ENCODE measurements around the gene F5. TPM values are rescaled to one million over a fixed set of nuclear protein-coding genes. Genes with fewer than 3 reads are reported as not detected.

F5 gene
- total and polyA plus RNA-seq, 9 of the 15 experiments (the other 6 are each of a cell fraction or from before 2014, with no cell fraction given), result 0.03 to 0.13 TPM; not detected in 7

- TF ChIP-seq, protein P1, sequence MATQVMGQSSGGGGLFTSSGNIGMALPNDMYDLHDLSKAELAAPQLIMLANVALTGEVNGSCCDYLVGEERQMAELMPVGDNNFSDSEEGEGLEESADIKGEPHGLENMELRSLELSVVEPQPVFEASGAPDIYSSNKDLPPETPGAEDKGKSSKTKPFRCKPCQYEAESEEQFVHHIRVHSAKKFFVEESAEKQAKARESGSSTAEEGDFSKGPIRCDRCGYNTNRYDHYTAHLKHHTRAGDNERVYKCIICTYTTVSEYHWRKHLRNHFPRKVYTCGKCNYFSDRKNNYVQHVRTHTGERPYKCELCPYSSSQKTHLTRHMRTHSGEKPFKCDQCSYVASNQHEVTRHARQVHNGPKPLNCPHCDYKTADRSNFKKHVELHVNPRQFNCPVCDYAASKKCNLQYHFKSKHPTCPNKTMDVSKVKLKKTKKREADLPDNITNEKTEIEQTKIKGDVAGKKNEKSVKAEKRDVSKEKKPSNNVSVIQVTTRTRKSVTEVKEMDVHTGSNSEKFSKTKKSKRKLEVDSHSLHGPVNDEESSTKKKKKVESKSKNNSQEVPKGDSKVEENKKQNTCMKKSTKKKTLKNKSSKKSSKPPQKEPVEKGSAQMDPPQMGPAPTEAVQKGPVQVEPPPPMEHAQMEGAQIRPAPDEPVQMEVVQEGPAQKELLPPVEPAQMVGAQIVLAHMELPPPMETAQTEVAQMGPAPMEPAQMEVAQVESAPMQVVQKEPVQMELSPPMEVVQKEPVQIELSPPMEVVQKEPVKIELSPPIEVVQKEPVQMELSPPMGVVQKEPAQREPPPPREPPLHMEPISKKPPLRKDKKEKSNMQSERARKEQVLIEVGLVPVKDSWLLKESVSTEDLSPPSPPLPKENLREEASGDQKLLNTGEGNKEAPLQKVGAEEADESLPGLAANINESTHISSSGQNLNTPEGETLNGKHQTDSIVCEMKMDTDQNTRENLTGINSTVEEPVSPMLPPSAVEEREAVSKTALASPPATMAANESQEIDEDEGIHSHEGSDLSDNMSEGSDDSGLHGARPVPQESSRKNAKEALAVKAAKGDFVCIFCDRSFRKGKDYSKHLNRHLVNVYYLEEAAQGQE (IDR thresholded peaks at IDR 0.05; ENCODE audit: borderline replicate concordance), result peak; percentile 36; the same call in 1 of the 2 replicates
- TF ChIP-seq, protein P1 (CRISPR knock-in tag; IDR thresholded peaks at IDR 0.05; ENCODE audit: low read depth), result no peak
- TF ChIP-seq CTCF (IDR thresholded peaks at IDR 0.05 in 2 of 3, conservative IDR thresholded peaks at IDR 0.05 in 1 of 3; ENCODE audit: insufficient read depth in 2 of 3, low read depth in 1 of 3, low read length in 3 of 3) (peak; percentile 58 to 73 (median 64)), RBM25 (IDR thresholded peaks at IDR 0.05; ENCODE audit: low read depth, low read length, severe bottlenecking) (peak; percentile 74), ZNF589 (CRISPR knock-in tag; IDR thresholded peaks at IDR 0.05; ENCODE audit: low read depth) (no peak), ZFP36 (IDR thresholded peaks at IDR 0.05; ENCODE audit: low read depth, low read length, partially characterized antibody) (peak; percentile 49), MTA2 (IDR thresholded peaks at IDR 0.05; ENCODE audit: low read depth) (no peak), NCOA6 (IDR thresholded peaks at IDR 0.05) (no peak), POLR2AphosphoS5 (IDR thresholded peaks at IDR 0.05; ENCODE audit: control insufficient read depth, insufficient read depth, low read depth, low read length) (no peak)
- TF ChIP-seq, protein P2, sequence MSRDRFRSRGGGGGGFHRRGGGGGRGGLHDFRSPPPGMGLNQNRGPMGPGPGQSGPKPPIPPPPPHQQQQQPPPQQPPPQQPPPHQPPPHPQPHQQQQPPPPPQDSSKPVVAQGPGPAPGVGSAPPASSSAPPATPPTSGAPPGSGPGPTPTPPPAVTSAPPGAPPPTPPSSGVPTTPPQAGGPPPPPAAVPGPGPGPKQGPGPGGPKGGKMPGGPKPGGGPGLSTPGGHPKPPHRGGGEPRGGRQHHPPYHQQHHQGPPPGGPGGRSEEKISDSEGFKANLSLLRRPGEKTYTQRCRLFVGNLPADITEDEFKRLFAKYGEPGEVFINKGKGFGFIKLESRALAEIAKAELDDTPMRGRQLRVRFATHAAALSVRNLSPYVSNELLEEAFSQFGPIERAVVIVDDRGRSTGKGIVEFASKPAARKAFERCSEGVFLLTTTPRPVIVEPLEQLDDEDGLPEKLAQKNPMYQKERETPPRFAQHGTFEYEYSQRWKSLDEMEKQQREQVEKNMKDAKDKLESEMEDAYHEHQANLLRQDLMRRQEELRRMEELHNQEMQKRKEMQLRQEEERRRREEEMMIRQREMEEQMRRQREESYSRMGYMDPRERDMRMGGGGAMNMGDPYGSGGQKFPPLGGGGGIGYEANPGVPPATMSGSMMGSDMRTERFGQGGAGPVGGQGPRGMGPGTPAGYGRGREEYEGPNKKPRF (IDR thresholded peaks at IDR 0.05; ENCODE audit: low read depth, low read length), result no peak
- TF ChIP-seq, protein P3, sequence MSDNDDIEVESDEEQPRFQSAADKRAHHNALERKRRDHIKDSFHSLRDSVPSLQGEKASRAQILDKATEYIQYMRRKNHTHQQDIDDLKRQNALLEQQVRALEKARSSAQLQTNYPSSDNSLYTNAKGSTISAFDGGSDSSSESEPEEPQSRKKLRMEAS (CRISPR knock-in tag; IDR thresholded peaks at IDR 0.05), result no peak
These were observed at the start of gene F5 (continued) for GRCh38 chr1:169586395-169587255.
